ENCODE measurements around the gene LCE5A. TPM values are rescaled to one million over a fixed set of nuclear protein-coding genes. Genes with fewer than 3 reads are reported as not detected.
A peak's percentile ranks its signal among the peaks of the same experiment; 100 is the strongest.

LCE5A gene
- total RNA-seq, result not detected

- Histone ChIP-seq H3K4me3 (no peak within 1 kb of the TSS), H3K9me3 (no peaks in the 10 kb centered on the region), H3K27me3 (replicated peaks; ENCODE audit: insufficient read depth) (peaks cover 5% of the 10 kb centered on the region), H3K4me1 (replicated peaks) (no peaks in the 10 kb centered on the region), H3K27ac (no peak within 1 kb of the TSS), H3K36me3 (no peaks in the 10 kb centered on the region)
- 86% methylated on average over 3 of the region's 3 CpGs for whole genome bisulfite sequencing
- DNase-seq (ENCODE audit: low spot score), result no peak
- no peak for TF ChIP-seq POLR2A (IDR thresholded peaks at IDR 0.05)
- TF ChIP-seq CTCF (IDR thresholded peaks at IDR 0.05), result no peak
- no peak for TF ChIP-seq POLR2AphosphoS5 (IDR thresholded peaks at IDR 0.05)
- intact Hi-C loops (cut with DNase I), result no loop called here
Measured at GRCh38 chr1:152510503-152510902, at the start of gene LCE5A. Gene LCE5A (plus strand): TSS chr1:152510803. CDS start chr1:152511535, 732 bp downstream.

- Histone ChIP-seq H3K4me1 (replicated peaks) (no peaks in the 10 kb centered on the region), H3K27me3 (replicated peaks; ENCODE audit: insufficient read depth) (no peaks in the 10 kb centered on the region), H3K4me3 (no peak overlapping the region), H3K36me3 (no peaks in the 10 kb centered on the region), H3K27ac (no peak overlapping the region), H3K9me3 (no peaks in the 10 kb centered on the region)
- intact Hi-C loops (cut with DNase I), result no loop called here
- WGBS, result 12% methylated on average over 6 of the region's 6 CpGs
- DNase-seq (ENCODE audit: low spot score), result peak; percentile 23
- TF ChIP-seq CTCF (IDR thresholded peaks at IDR 0.05) (peak in 2 of 4 experiments; percentile 47 to 50), POLR2A (IDR thresholded peaks at IDR 0.05) (no peak), POLR2AphosphoS5 (IDR thresholded peaks at IDR 0.05) (no peak)
Measured at GRCh38 chr1:152461544-152461943, 49.1 kb upstream of the LCE5A start.

GRCh38 chr1:152462636-152463035, 48.0 kb upstream of the LCE5A start:
- H3K4me3 ChIP-seq, result no peak overlapping the region
- TF ChIP-seq CTCF (IDR thresholded peaks at IDR 0.05), result no peak
- TF ChIP-seq POLR2AphosphoS5 (IDR thresholded peaks at IDR 0.05), result no peak
- TF ChIP-seq POLR2A (IDR thresholded peaks at IDR 0.05), result no peak
- intact Hi-C loops (cut with DNase I), result no loop called here
- no peaks in the 10 kb centered on the region for H3K27me3 ChIP-seq (replicated peaks; ENCODE audit: insufficient read depth)
- H3K36me3 ChIP-seq, result no peaks in the 10 kb centered on the region
- no peak for DNase-seq (ENCODE audit: low spot score)
- WGBS, result 95% methylated on average over 26 of the region's 26 CpGs
- no peaks in the 10 kb centered on the region for H3K9me3 ChIP-seq
- H3K27ac ChIP-seq, result no peak overlapping the region
- H3K4me1 ChIP-seq (replicated peaks), result no peaks in the 10 kb centered on the region

GRCh38 chr1:152466217-152466616, 44.4 kb upstream of the LCE5A start:
- Histone ChIP-seq H3K27me3 (replicated peaks; ENCODE audit: insufficient read depth) (no peaks in the 10 kb centered on the region), H3K27ac (no peak overlapping the region), H3K4me3 (no peak overlapping the region), H3K9me3 (no peaks in the 10 kb centered on the region), H3K36me3 (no peaks in the 10 kb centered on the region), H3K4me1 (replicated peaks) (no peaks in the 10 kb centered on the region)
- DNase-seq (ENCODE audit: low spot score), result no peak
- TF ChIP-seq POLR2A (IDR thresholded peaks at IDR 0.05) (no peak), CTCF (IDR thresholded peaks at IDR 0.05) (no peak), POLR2AphosphoS5 (IDR thresholded peaks at IDR 0.05) (no peak)
- intact Hi-C loops (cut with DNase I), result no loop called here
- 89% methylated on average over 1 of the region's 1 CpG for WGBS

- TF ChIP-seq POLR2AphosphoS5 (IDR thresholded peaks at IDR 0.05) (no peak), CTCF (IDR thresholded peaks at IDR 0.05) (no peak), POLR2A (IDR thresholded peaks at IDR 0.05) (no peak)
- H3K36me3 ChIP-seq, result no peaks in the 10 kb centered on the region
- 87% methylated on average over 4 of the region's 4 CpGs for WGBS
- H3K27me3 ChIP-seq (replicated peaks; ENCODE audit: insufficient read depth), result no peaks in the 10 kb centered on the region
- intact Hi-C loops (cut with DNase I), result no loop called here
- no peak overlapping the region for H3K4me3 ChIP-seq
- no peaks in the 10 kb centered on the region for H3K4me1 ChIP-seq (replicated peaks)
- no peaks in the 10 kb centered on the region for H3K9me3 ChIP-seq
- DNase-seq (ENCODE audit: low spot score), result no peak
- no peak overlapping the region for H3K27ac ChIP-seq
Measured at GRCh38 chr1:152473887-152474537, 36.6 kb upstream of the LCE5A start.
